ENCODE measurements around the gene DEPDC7. TPM values are rescaled to one million over a fixed set of nuclear protein-coding genes. Genes with fewer than 3 reads are reported as not detected.

The DEPDC7 gene
- total and polyA plus RNA-seq, 5 experiments from 2014 or later, result 0.77 to 13.6 (median 2.7) TPM

- Mint-ChIP-seq H3K27ac (no peak overlapping the region), H3K36me3 (peaks cover 0 to 18% (median 8%) of the 10 kb centered on the region in 3 donors), H3K9me3 (peaks cover 0 to 19% (median 10%) of the 10 kb centered on the region in 9 donors), H3K27me3 (peaks cover 0 to 2% (median 0%) of the 10 kb centered on the region in 5 donors), H3K4me3 (no peak overlapping the region), H3K4me1 (peaks cover 13 to 23% (median 20%) of the 10 kb centered on the region in 4 donors)
- ATAC-seq, result no peak
- POLR2A ChIA-PET, result no interaction called here
- DNase-seq, result no peak
Measured at GRCh38 chr11:33001281-33001680, 14.4 kb upstream of the DEPDC7 start.

- Mint-ChIP-seq H3K9me3 (peaks cover 0 to 19% (median 10%) of the 10 kb centered on the region in 9 donors), H3K27ac (peak overlapping the region in 1 of 10 donors; percentile 8), H3K27me3 (peaks cover 0 to 2% (median 0%) of the 10 kb centered on the region in 5 donors), H3K36me3 (peaks cover 0 to 18% (median 8%) of the 10 kb centered on the region in 3 donors), H3K4me3 (no peak overlapping the region), H3K4me1 (peaks cover 18 to 30% (median 25%) of the 10 kb centered on the region in 4 donors)
- POLR2A ChIA-PET, result interaction anchor here (1.0 kb wide), 1 partner anchor 10 kb away, joined by 3 read pairs; no protein-coding TSS in a partner anchor
- DNase-seq, result no peak
- ATAC-seq, result no peak
Measured at GRCh38 chr11:33001751-33002542, 13.7 kb upstream of the DEPDC7 start.

DNA sequence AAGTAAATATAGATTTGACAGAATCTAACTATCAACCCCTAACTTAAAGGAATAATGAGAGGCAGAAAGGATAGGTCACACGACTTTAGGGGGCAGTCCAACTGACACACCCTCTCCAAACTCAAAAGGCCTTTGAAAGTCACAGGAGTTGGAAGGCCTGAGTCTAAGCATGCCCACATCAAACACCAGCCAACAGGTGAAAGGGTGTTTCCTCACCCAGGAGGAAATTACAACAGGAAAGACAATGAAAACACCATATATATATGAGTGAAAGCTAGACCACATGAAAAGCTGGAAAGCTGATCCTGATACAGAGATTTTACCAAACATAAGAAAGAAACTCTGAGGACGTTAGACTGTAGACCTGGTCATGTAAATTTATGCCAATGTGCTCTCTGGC is 10.5 kb upstream of the DEPDC7 start:
- H3K9me3 Mint-ChIP-seq, result peaks cover 0 to under 1% (median 0%) of the 10 kb centered on the region in 9 donors
- peak in 7 of 10 donors; percentile 29 to 59 (median 52) for DNase-seq
- peaks cover 0 to under 1% (median 0%) of the 10 kb centered on the region in 3 donors for H3K36me3 Mint-ChIP-seq
- peak overlapping the region in 7 of 10 donors; percentile 2 to 50 (median 42) for H3K27ac Mint-ChIP-seq
- H3K27me3 Mint-ChIP-seq, result no peaks in the 10 kb centered on the region
- POLR2A ChIA-PET, result interaction anchor here (0.6 to 4.2 kb wide), 2 partner anchors 11 to 35 kb away, joined by 3 to 17 read pairs; partner anchors contain the start of gene DEPDC7
- H3K4me3 Mint-ChIP-seq, result peak overlapping the region; percentile 30 to 65 (median 56)
- ATAC-seq, result peak; percentile 94 to 96
- peaks cover 18 to 36% (median 30%) of the 10 kb centered on the region in 4 donors for H3K4me1 Mint-ChIP-seq

DNA sequence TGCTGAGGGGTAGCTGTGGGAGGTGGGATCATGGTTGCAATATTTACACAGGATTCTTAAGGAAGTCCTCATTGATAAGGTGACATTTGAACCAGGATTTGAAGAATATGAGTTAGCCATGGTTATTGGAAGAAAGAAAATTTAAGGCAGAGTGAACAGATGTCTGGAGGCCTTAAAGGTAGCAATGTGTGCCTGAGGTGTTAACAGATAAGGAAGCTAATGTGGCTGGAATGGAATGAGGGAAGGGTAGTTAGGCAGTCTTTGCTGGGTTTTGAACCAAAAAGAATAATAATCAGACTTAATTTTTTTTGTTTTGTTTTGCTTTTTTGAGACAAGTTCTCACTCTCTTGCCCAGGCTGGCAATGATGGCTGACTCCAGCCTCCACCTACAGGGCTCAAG is 9.7 kb upstream of the DEPDC7 start:
- no peaks in the 10 kb centered on the region for H3K27me3 Mint-ChIP-seq
- H3K4me3 Mint-ChIP-seq, result peak overlapping the region in 5 of 10 donors; percentile 12 to 65 (median 55)
- H3K27ac Mint-ChIP-seq, result peak overlapping the region in 6 of 10 donors; percentile 19 to 76 (median 36)
- POLR2A ChIA-PET, result interaction anchor here (4.2 kb wide), 1 partner anchor 10 kb away, joined by 17 read pairs; the partner anchor contains the start of gene DEPDC7
- ATAC-seq (no peak), DNase-seq (no peak)
- no peaks in the 10 kb centered on the region for H3K9me3 Mint-ChIP-seq
- H3K4me1 Mint-ChIP-seq, result peaks cover 18 to 42% (median 33%) of the 10 kb centered on the region in 4 donors
- no peaks in the 10 kb centered on the region for H3K36me3 Mint-ChIP-seq

GRCh38 chr11:33013755-33014154 is 1.9 kb upstream of the DEPDC7 start:
- H3K4me3 Mint-ChIP-seq, result peak overlapping the region in 4 of 10 donors; percentile 7 to 61 (median 20)
- H3K4me1 Mint-ChIP-seq, result peaks cover 12 to 64% (median 45%) of the 10 kb centered on the region in 4 donors
- H3K27ac Mint-ChIP-seq, result peak overlapping the region in 3 of 10 donors; percentile 44 to 62 (median 57)
- H3K9me3 Mint-ChIP-seq, result no peaks in the 10 kb centered on the region
- no peak for ATAC-seq
- H3K27me3 Mint-ChIP-seq, result peaks cover 0 to 14% (median 0%) of the 10 kb centered on the region in 5 donors
- POLR2A ChIA-PET, result interaction anchor here (1.3 kb wide), 1 partner anchor 26 kb away, joined by 3 read pairs; the partner anchor contains the start of gene TCP11L1
- no peaks in the 10 kb centered on the region for H3K36me3 Mint-ChIP-seq
- no peak for DNase-seq

DNA sequence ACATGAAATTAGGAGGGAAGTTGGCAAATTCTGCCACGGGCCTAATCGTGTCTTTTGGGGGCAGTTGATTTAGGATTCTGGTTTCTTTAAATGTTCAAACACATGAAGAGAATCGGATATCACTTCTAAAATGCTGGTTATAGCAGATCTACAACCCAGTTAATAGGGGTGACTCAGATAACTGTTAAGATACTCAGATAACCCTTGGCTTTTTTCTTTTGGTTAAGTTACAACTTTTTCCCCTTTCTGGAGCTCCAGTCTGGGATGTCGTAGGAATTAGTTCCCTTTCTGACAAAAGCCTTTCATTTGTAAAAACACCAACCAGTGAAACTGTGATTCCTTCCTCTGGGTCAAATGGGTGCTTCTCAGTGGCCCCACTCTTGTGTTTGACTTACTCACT is 976 bp downstream of the DEPDC7 start:
- DNase-seq, result no peak
- Mint-ChIP-seq H3K9me3 (no peaks in the 10 kb centered on the region), H3K36me3 (no peaks in the 10 kb centered on the region), H3K4me1 (peaks cover 13 to 58% (median 42%) of the 10 kb centered on the region in 4 donors), H3K4me3 (peak overlapping the region; percentile 81 to 92 (median 88)), H3K27me3 (peaks cover 0 to 15% (median 0%) of the 10 kb centered on the region in 5 donors), H3K27ac (peak overlapping the region in 8 of 10 donors; percentile 7 to 87 (median 72))
- no peak for ATAC-seq
- POLR2A ChIA-PET, result interaction anchor here (1.1 to 2.0 kb wide), 5 partner anchors 9 to 23 kb away, joined by 3 to 34 read pairs (median 7); partner anchors contain the start of gene TCP11L1

DNA sequence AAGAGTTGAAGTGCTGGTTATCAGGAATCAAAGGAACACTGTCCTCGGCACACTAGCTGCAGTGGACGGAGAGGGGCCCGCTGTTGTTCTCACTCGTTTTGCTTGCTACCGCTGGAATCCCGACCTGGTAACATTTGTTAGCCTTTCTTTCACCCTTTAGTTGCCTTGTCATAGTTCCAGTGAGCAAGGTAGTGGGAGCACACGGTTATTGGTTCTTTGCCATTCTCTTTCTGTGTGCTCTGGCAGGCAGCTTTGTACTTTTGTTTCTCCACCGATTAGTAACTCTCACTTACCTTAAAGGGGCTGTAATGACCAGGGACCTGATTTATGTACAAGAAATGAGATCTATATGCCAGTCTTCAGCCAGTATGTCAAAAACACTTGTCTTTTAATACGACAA is 1.8 kb downstream of the DEPDC7 start:
- Mint-ChIP-seq H3K27ac (peak overlapping the region in 1 of 10 donors; percentile 9), H3K4me1 (peaks cover 18 to 58% (median 44%) of the 10 kb centered on the region in 4 donors), H3K4me3 (peak overlapping the region in 9 of 10 donors; percentile 2 to 92 (median 88)), H3K9me3 (no peaks in the 10 kb centered on the region), H3K27me3 (peaks cover 0 to 15% (median 0%) of the 10 kb centered on the region in 5 donors), H3K36me3 (no peaks in the 10 kb centered on the region)
- ATAC-seq (no peak), DNase-seq (no peak)
- POLR2A ChIA-PET, result no interaction called here

DNA sequence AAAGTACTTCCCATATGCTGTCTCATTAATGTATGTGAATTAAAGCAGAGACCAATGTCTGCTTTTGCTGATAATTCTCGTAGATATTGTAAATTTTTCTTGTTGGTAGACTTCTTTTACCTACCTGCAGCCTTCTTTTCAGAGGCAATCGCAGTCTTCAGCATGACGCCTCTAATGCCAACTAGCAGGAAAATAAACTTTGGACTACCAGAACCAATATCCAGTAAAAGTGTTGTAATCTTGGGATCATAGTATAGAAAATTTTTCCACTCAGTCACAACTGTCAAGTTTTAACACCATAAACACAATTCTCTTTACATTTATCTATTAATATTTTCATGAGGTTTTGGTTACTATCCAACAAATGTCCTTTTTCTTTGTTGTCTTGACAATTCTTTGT is 2.3 kb downstream of the DEPDC7 start:
- DNase-seq, result no peak
- Mint-ChIP-seq H3K9me3 (no peaks in the 10 kb centered on the region), H3K27me3 (peaks cover 0 to 15% (median 0%) of the 10 kb centered on the region in 5 donors), H3K27ac (no peak overlapping the region), H3K36me3 (no peaks in the 10 kb centered on the region), H3K4me3 (peak overlapping the region in 2 of 10 donors; percentile 65 to 92), H3K4me1 (peaks cover 18 to 53% (median 44%) of the 10 kb centered on the region in 4 donors)
- POLR2A ChIA-PET, result no interaction called here
- no peak for ATAC-seq

- Mint-ChIP-seq H3K4me3 (no peak overlapping the region), H3K27ac (peak overlapping the region in 1 of 10 donors; percentile 35), H3K4me1 (peaks cover 16 to 47% (median 41%) of the 10 kb centered on the region in 4 donors), H3K9me3 (no peaks in the 10 kb centered on the region), H3K36me3 (no peaks in the 10 kb centered on the region), H3K27me3 (peaks cover 0 to 15% (median 0%) of the 10 kb centered on the region in 5 donors)
- POLR2A ChIA-PET, result no interaction called here
- ATAC-seq, result no peak
- DNase-seq, result no peak
Measured at GRCh38 chr11:33018840-33019239, 3.2 kb downstream of the DEPDC7 start.

GRCh38 chr11:33021501-33021900 is 5.8 kb downstream of the DEPDC7 start:
- Mint-ChIP-seq H3K4me3 (peak overlapping the region in 1 of 10 donors; percentile 23), H3K4me1 (peaks cover 13 to 35% (median 31%) of the 10 kb centered on the region in 4 donors), H3K9me3 (no peaks in the 10 kb centered on the region), H3K36me3 (peaks cover 0 to 6% (median 2%) of the 10 kb centered on the region in 3 donors), H3K27ac (peak overlapping the region in 6 of 10 donors; percentile 24 to 61 (median 37)), H3K27me3 (peaks cover 0 to 13% (median 0%) of the 10 kb centered on the region in 5 donors)
- no peak for ATAC-seq
- POLR2A ChIA-PET, result interaction anchor here (0.6 to 2.3 kb wide), 4 partner anchors 10 to 43 kb away, joined by 3 to 16 read pairs (median 4); partner anchors contain the start of gene TCP11L1
- no peak for DNase-seq

DNA sequence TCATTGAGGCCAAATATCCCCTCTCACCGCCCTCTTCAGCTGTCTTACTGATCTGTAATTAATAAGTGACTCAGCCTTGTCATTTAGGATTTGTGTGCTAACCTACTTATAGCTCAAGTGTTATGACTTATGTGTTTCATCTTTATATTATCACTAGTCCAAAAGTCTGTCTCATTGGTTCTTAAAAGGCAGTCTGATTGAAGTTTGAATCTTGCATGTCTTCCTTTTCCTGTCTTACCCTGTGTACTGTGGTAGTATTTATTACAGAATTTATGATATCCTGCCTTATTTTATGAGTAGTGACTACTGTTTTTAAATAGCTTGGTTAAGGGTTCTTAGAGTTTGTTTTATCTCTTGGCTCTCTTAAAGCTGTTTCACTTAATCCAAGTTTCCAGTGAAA is 6.3 kb downstream of the DEPDC7 start:
- Mint-ChIP-seq H3K36me3 (peaks cover 0 to 11% (median 2%) of the 10 kb centered on the region in 3 donors), H3K4me1 (peaks cover 16 to 31% (median 28%) of the 10 kb centered on the region in 4 donors), H3K9me3 (no peaks in the 10 kb centered on the region), H3K27me3 (peaks cover 0 to 11% (median 0%) of the 10 kb centered on the region in 5 donors), H3K27ac (peak overlapping the region in 4 of 10 donors; percentile 10 to 61 (median 47)), H3K4me3 (peak overlapping the region in 4 of 10 donors; percentile 0 to 61 (median 14))
- DNase-seq (peak in 2 of 10 donors; percentile 11 to 24), ATAC-seq (peak; percentile 46 to 70)
- POLR2A ChIA-PET, result interaction anchor here (2.3 kb wide), 1 partner anchor 18 kb away, joined by 16 read pairs; the partner anchor contains the start of gene TCP11L1

- H3K27me3 Mint-ChIP-seq, result no peaks in the 10 kb centered on the region
- no peak overlapping the region for H3K27ac Mint-ChIP-seq
- POLR2A ChIA-PET, result interaction anchor here (0.6 to 1.1 kb wide), 3 partner anchors 9 to 1324 kb away, joined by 3 to 4 read pairs (median 3); partner anchors contain the start of gene DEPDC7
- H3K4me1 Mint-ChIP-seq, result peaks cover 12 to 14% (median 13%) of the 10 kb centered on the region in 4 donors
- ATAC-seq (no peak), DNase-seq (no peak)
- no peak overlapping the region for H3K4me3 Mint-ChIP-seq
- H3K36me3 Mint-ChIP-seq, result peaks cover 0 to 16% (median 2%) of the 10 kb centered on the region in 3 donors
- H3K9me3 Mint-ChIP-seq, result no peaks in the 10 kb centered on the region
Measured at GRCh38 chr11:33025339-33025722, 9.7 kb downstream of the DEPDC7 start.

Measured in naive thymus-derived CD8-positive, alpha-beta T cell (primary cell).